Vagina (tissue), 2 donors: ENCODE results near the gene ZNF516. TPM values are rescaled to one million over a fixed set of nuclear protein-coding genes. Genes with fewer than 3 reads are reported as not detected.
A peak's percentile ranks its signal among the peaks of the same experiment; 100 is the strongest.
"Not testable (repeated sequence)": the region's sequence is repeated elsewhere in the genome, so short reads cannot be mapped to it uniquely, and the experiment has no call there.

ENCODE experiments used
- DNase-seq, 2 donors: peaks; one replicate each; pipeline ENCODE4 v3.0.0-alpha.2; 2017; ENCODE audit errors: extremely low spot score in 2 of 2
- H3K27ac ChIP-seq: fragments of 200-600 bp; sonication (generic); one replicate; pipeline ENCODE4 v1.5.1; 2019
- H3K27me3 ChIP-seq: fragments of 200-600 bp; sonication (generic); one replicate; pipeline ENCODE4 v1.5.1; 2019
- H3K36me3 ChIP-seq, 2 donors: fragments of 200-600 bp; sonication (generic); one replicate each; pipeline ENCODE4 v1.5.1; 2017 to 2019
- H3K4me1 ChIP-seq: fragments of 200-600 bp; sonication (generic); one replicate; pipeline ENCODE4 v1.5.1; 2019
- H3K4me3 ChIP-seq, 2 donors: fragments of 200-600 bp; sonication (generic); 1 replicate in 1 of 2; 2 replicates in 1 of 2; pipeline ENCODE4 v1.5.1; 2016 to 2019
- H3K9me3 ChIP-seq: fragments of 200-600 bp; sonication (generic); one replicate; pipeline ENCODE4 v1.5.1; 2019
- POLR2A ChIP-seq, 2 donors: fragments of 450-650 bp; IDR thresholded peaks; one replicate each; pipeline ENCODE4 v1.6.1; 2017; ENCODE audit warnings: antibody characterized with exemption in 2 of 2, mild to moderate bottlenecking in 2 of 2, moderate library complexity in 2 of 2
- POLR2AphosphoS5 ChIP-seq, 2 donors: sonication (generic); formaldehyde crosslinking; IDR thresholded peaks; one replicate each; pipeline ENCODE4 v1.9.0; 2017; ENCODE audit warnings: antibody characterized with exemption in 2 of 2, mild to moderate bottlenecking in 2 of 2, low read depth in 1 of 2; ENCODE audit not compliant: insufficient read depth in 1 of 2
- intact Hi-C: fragments of 100-400 bp; cut with DNase I; formaldehyde crosslinking; loops from one replicate; pipeline ENCODE4 v1.15.1; 2023
- total RNA-seq: library from RNA; depleted of rRNA; stranded (reverse); fragments of >200 nt; gene quantifications from one replicate; pipeline ENCODE4 v1.2.3, GENCODE V29; 2016
- TF ChIP-seq, protein P1 (sequence below), 3 experiments: fragments of 450-650 bp in 2 of 3; fragments of 200-600 bp in 1 of 3; sonication (generic) in 1 of 3; IDR thresholded peaks; one replicate each; pipeline ENCODE4 v1.5.1; 2017 to 2019; ENCODE audit warnings: antibody characterized with exemption in 3 of 3, mild to moderate bottlenecking in 2 of 3, moderate library complexity in 2 of 3

Gene ZNF516
- total RNA-seq, 1 donor from 2014 or later, result 46.4 TPM

DNA sequence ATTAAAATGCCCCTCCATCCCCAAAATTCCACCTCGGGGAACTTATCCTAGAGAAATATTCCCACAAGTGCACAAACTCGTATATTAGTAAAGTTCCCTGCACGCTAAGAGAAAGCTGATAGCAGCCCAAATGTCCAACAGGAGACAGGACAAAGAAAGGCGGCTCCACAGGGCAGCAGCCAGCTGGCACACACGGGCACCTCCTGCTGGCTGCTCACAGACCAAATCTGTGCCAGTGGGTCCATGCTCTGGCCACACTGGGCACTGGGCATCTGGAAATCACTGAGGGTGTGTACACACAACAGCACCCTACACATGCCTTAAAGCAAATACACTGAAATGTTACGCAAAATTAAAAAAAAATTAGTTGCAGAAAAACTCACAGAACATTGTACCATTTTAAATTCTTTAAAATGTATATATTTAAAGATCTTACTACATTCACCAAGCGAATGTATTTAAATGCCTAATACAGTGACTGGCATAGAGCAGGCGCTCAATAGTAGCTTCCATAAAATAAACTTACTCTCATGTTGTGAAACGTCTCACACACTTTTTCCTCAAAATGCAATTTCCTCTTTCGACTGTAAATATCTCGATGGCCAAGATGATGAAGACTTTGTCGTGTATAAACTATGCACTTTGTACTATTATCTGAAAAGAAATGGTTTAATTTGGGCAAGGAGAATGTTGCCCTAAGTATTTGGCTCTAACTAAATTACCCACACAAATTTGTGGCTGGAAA, 19.4 kb downstream of the ZNF516 start:
- H3K27ac ChIP-seq, result peak overlapping the region; percentile 60
- H3K4me1 ChIP-seq, result peaks cover 72% of the 10 kb centered on the region

DNA sequence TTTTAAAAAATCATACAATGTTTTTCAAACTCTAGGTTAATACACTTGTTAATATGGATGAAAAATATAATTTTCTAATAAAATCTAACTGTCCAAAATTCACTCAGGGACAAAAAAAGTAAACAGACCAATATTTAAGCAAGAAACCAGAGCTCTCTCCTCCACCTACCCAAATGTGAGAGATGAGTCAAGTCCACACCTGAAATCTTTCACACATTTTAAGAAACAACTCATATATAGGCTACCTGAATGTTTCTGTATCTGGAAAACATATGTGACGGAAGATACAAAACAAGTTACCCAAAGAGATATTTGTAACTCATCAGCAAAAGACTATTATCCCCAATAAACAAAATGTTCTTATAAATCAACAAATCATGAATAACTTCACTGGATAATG, 20.2 kb downstream of the ZNF516 start:
- H3K27me3 ChIP-seq, result no peaks in the 10 kb centered on the region
- peaks cover 79% of the 10 kb centered on the region for H3K4me1 ChIP-seq
- H3K36me3 ChIP-seq, result no peaks in the 10 kb centered on the region
- H3K27ac ChIP-seq, result peak overlapping the region; percentile 60
- H3K9me3 ChIP-seq, result no peaks in the 10 kb centered on the region
- no peak for DNase-seq
- TF ChIP-seq POLR2AphosphoS5 (IDR thresholded peaks at IDR 0.05; ENCODE audit: insufficient read depth in 1 of 2, low read depth in 1 of 2) (no peak), POLR2A (IDR thresholded peaks at IDR 0.05) (no peak)
- intact Hi-C loops, result no loop called here
- no peak overlapping the region for H3K4me3 ChIP-seq

More for the DNA sequence above, 19.4 kb downstream of the ZNF516 start:
- intact Hi-C loops, result no loop called here
- TF ChIP-seq POLR2AphosphoS5 (IDR thresholded peaks at IDR 0.05; ENCODE audit: insufficient read depth in 1 of 2, low read depth in 1 of 2) (no peak), POLR2A (IDR thresholded peaks at IDR 0.05) (no peak)
- TF ChIP-seq, protein P1, sequence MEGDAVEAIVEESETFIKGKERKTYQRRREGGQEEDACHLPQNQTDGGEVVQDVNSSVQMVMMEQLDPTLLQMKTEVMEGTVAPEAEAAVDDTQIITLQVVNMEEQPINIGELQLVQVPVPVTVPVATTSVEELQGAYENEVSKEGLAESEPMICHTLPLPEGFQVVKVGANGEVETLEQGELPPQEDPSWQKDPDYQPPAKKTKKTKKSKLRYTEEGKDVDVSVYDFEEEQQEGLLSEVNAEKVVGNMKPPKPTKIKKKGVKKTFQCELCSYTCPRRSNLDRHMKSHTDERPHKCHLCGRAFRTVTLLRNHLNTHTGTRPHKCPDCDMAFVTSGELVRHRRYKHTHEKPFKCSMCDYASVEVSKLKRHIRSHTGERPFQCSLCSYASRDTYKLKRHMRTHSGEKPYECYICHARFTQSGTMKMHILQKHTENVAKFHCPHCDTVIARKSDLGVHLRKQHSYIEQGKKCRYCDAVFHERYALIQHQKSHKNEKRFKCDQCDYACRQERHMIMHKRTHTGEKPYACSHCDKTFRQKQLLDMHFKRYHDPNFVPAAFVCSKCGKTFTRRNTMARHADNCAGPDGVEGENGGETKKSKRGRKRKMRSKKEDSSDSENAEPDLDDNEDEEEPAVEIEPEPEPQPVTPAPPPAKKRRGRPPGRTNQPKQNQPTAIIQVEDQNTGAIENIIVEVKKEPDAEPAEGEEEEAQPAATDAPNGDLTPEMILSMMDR (IDR thresholded peaks at IDR 0.05), result no peak
- DNase-seq, result no peak
- H3K36me3 ChIP-seq, result no peaks in the 10 kb centered on the region
- H3K27me3 ChIP-seq, result no peaks in the 10 kb centered on the region
- no peaks in the 10 kb centered on the region for H3K9me3 ChIP-seq
- no peak overlapping the region for H3K4me3 ChIP-seq

DNA sequence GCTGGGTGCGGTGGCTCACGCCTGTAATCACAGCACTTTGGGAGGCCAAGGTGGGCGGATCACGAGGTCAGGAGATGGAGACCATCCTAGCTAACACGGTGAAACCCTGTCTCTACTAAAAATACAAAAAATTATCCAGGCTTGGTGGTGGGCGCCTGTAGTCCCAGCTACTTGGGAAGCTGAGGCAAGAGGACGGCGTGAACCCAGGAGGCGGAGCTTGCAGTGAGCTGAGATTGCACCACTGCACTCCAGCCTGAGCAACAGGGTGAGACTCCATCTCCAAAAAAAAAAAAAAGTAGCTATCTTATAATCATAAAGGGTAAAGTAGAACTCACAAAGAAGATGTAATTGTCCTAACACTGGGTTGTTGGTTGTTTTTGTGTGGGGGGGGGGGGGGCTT, 21.5 kb downstream of the ZNF516 start:
- DNase-seq, intact Hi-C loops, H3K36me3 ChIP-seq, H3K9me3 ChIP-seq, H3K27ac ChIP-seq, H3K27me3 ChIP-seq, H3K4me3 ChIP-seq: not testable (repeated sequence)
- peaks cover 78% of the 10 kb centered on the region for H3K4me1 ChIP-seq

DNA sequence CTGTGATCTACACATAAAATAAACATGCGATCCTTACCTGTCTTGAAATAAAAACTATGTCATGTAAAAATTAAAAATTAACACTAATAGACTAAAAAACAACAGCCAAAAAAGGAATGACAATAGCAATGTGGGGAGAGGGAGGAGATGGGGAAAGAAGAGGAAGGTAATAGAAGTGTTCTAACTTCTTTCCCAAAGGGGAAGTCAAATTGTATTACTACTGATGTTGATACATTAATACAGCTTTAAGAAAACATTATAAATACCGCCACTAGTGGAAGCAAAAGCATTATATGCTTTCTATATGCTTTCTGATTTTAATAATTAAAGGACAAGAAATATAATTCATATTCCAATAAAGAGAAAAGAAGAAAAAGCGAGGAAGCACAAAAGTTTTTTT, 22.2 kb downstream of the ZNF516 start:
- Histone ChIP-seq H3K9me3 (no peaks in the 10 kb centered on the region), H3K27ac (no peak overlapping the region), H3K4me1 (peaks cover 83% of the 10 kb centered on the region), H3K27me3 (no peaks in the 10 kb centered on the region), H3K36me3 (no peaks in the 10 kb centered on the region), H3K4me3 (no peak overlapping the region)
- no peak for TF ChIP-seq POLR2AphosphoS5 (IDR thresholded peaks at IDR 0.05; ENCODE audit: insufficient read depth in 1 of 2, low read depth in 1 of 2)
- TF ChIP-seq, protein P1 (IDR thresholded peaks at IDR 0.05), result no peak
- TF ChIP-seq POLR2A (IDR thresholded peaks at IDR 0.05), result no peak
- DNase-seq, result no peak
- intact Hi-C loops, result no loop called here

DNA sequence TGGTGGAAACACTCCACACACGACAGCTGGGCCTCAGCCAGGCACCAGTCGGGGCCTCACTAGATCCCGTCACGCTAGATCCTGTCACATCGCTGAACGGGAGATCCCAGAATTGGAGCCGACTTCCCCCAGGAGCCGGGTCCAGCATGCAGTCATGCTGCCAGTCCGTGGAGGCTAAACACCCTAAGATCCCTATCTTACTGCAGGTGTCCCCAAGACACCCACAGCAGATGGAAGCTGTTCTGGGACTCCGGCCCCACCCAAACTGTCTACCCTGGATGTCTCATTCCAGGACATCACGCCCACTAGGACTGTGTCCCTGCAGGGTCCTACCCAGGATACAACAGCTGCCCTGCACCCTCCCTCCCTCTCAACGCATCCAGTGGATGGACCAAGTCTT, 23.4 kb downstream of the ZNF516 start:
- no peaks in the 10 kb centered on the region for H3K36me3 ChIP-seq
- DNase-seq, result no peak
- intact Hi-C loops, result no loop called here
- H3K4me1 ChIP-seq, result peaks cover 82% of the 10 kb centered on the region
- H3K9me3 ChIP-seq, result no peaks in the 10 kb centered on the region
- no peaks in the 10 kb centered on the region for H3K27me3 ChIP-seq
- H3K4me3 ChIP-seq, result no peak overlapping the region
- TF ChIP-seq, protein P1 (IDR thresholded peaks at IDR 0.05), result no peak
- TF ChIP-seq POLR2AphosphoS5 (IDR thresholded peaks at IDR 0.05; ENCODE audit: insufficient read depth in 1 of 2, low read depth in 1 of 2) (no peak), POLR2A (IDR thresholded peaks at IDR 0.05) (no peak)
- H3K27ac ChIP-seq, result peak overlapping the region; percentile 24
